ENCODE measurements around the gene NOL3.
A peak's percentile ranks its signal among the peaks of the same experiment; 100 is the strongest.

Gene NOL3

DNA sequence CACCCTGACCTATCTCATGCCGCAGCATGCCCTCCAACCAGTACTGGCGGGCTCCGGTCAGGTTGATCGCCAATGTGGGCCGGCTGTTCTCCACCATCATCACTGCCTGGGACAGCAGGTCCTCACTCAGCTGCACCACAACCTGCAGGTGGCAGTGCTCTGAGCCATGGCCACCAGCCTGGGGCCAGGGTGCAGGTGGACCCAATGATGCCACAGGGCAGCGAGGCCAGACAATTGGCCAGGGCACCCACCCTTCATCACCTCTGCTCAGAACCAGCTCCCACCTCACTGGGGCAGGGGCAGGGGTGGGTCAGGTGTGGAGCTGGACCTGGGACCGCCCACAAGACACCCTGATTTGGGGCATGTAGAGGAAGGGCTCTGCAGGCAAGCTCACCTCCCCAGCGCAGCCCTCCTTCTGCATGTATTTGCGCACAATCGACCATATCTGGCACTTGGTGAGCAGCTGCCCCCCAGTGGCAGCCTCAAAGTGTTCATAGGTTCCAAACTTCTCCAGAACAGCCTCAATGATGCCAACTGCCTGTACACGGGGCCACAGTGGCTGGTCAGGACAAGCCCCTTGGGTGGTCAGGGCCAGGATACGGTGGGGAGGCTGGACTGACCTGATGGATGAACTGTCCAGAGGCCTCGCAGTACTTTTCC lies 9.2 kb downstream of the NOL3 start:
- Histone ChIP-seq H3K4me1 (ENCODE audit: control insufficient read depth, low read depth, low read length) (peaks cover 3% of the 10 kb centered on the region), H3K36me3 (ENCODE audit: control insufficient read depth, insufficient read depth, low read length) (no peaks in the 10 kb centered on the region), H4K5ac (ENCODE audit: low read length) (no peak overlapping the region), H3K56ac (ENCODE audit: low read length) (no peak overlapping the region), H3K23ac (ENCODE audit: low read length) (no peak overlapping the region), H3K79me2 (ENCODE audit: control insufficient read depth, insufficient read depth, low read length) (no peaks in the 10 kb centered on the region), H2AK5ac (ENCODE audit: low read length) (no peak overlapping the region), H2BK120ac (ENCODE audit: low read depth, low read length) (no peak overlapping the region), H3K27ac (ENCODE audit: low read depth, low read length) (no peak overlapping the region), H3K9ac (ENCODE audit: low read length) (no peak overlapping the region), H3K4ac (ENCODE audit: low read depth, low read length) (no peak overlapping the region), H2BK5ac (ENCODE audit: low read length) (no peak overlapping the region), H3K27me3 (ENCODE audit: insufficient read depth, low read length, poor library complexity) (peaks cover 6% of the 10 kb centered on the region), H2BK15ac (replicated peaks; ENCODE audit: low read depth) (no peak overlapping the region), H4K8ac (ENCODE audit: low read depth, low read length) (no peak overlapping the region), H3K18ac (ENCODE audit: low read length) (no peak overlapping the region), H3K4me2 (ENCODE audit: low read length) (no peak overlapping the region), H3K79me1 (ENCODE audit: low read length) (peaks cover 4% of the 10 kb centered on the region), H3K4me3 (ENCODE audit: low read length) (no peak overlapping the region)
- DNase-seq = peak; percentile 29
- WGBS (ENCODE audit: extremely low coverage, insufficient coverage, low lambda C conversion rate) = no CpG with 5 or more reads among the region's 13 CpGs

DNA sequence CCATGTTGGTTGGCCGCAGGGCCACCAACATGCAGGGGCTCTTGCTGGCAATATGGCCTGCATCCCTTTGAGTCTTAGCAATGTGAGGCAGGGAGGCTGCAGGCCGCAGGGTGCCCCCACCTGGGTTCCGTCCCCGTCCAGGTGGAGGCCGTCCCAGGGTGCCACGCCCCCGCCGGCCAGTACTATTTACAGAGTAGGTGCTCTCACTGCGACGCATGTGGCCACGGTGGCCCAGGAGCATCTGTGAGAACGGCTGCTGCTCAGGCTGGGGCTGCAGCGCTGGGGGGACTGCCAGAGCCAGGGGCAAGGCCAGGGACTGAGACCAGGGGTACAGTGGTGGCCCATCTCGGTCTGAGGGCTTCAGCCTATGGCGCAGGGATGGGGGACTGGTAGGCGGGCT lies 9.8 kb downstream of the NOL3 start:
- H2AK5ac ChIP-seq (ENCODE audit: low read length) = no peak overlapping the region
- no CpG with 5 or more reads among the region's 16 CpGs for WGBS (ENCODE audit: extremely low coverage, insufficient coverage, low lambda C conversion rate)
- no peak overlapping the region for H2BK120ac ChIP-seq (ENCODE audit: low read depth, low read length)
- H3K4me2 ChIP-seq (ENCODE audit: low read length) = no peak overlapping the region
- no peak overlapping the region for H2BK15ac ChIP-seq (replicated peaks; ENCODE audit: low read depth)
- peaks cover 4% of the 10 kb centered on the region for H3K79me1 ChIP-seq (ENCODE audit: low read length)
- no peak overlapping the region for H3K23ac ChIP-seq (ENCODE audit: low read length)
- no peaks in the 10 kb centered on the region for H3K79me2 ChIP-seq (ENCODE audit: control insufficient read depth, insufficient read depth, low read length)
- no peak overlapping the region for H3K4ac ChIP-seq (ENCODE audit: low read depth, low read length)
- no peak overlapping the region for H4K5ac ChIP-seq (ENCODE audit: low read length)
- H3K56ac ChIP-seq (ENCODE audit: low read length) = no peak overlapping the region
- H4K8ac ChIP-seq (ENCODE audit: low read depth, low read length) = no peak overlapping the region
- H2BK5ac ChIP-seq (ENCODE audit: low read length) = no peak overlapping the region
- no peaks in the 10 kb centered on the region for H3K36me3 ChIP-seq (ENCODE audit: control insufficient read depth, insufficient read depth, low read length)
- H3K27ac ChIP-seq (ENCODE audit: low read depth, low read length) = no peak overlapping the region
- H3K27me3 ChIP-seq (ENCODE audit: insufficient read depth, low read length, poor library complexity) = peaks cover under 1% of the 10 kb centered on the region
- peaks cover 3% of the 10 kb centered on the region for H3K4me1 ChIP-seq (ENCODE audit: control insufficient read depth, low read depth, low read length)
- no peak overlapping the region for H3K18ac ChIP-seq (ENCODE audit: low read length)
- no peak overlapping the region for H3K9ac ChIP-seq (ENCODE audit: low read length)
- no peak for DNase-seq
- H3K4me3 ChIP-seq (ENCODE audit: low read length) = no peak overlapping the region

DNA sequence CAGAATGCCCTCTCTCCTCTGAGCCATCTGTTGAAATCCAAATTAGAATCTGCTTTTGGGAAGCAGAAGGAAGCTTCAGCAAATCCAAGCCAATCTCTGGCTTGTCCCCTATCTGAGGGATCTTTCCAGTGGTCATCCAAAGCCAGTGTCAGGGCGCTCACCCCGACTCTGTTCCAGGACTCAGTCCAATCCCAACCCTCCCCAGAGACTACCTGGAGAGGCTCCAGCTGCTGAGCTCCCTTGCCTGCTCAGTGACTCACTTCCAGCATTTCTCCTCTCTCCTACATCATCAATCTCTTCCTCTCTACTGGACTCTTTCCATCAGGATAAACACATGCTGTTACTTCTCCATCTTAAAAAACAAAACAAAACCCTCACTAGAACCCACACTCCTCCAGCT lies 11.0 kb downstream of the NOL3 start:
- H2BK5ac ChIP-seq (ENCODE audit: low read length) = no peak overlapping the region
- no CpG with 5 or more reads among the region's 2 CpGs for WGBS (ENCODE audit: extremely low coverage, insufficient coverage, low lambda C conversion rate)
- H3K79me1 ChIP-seq (ENCODE audit: low read length) = peaks cover 4% of the 10 kb centered on the region
- H3K4ac ChIP-seq (ENCODE audit: low read depth, low read length) = no peak overlapping the region
- no peaks in the 10 kb centered on the region for H3K36me3 ChIP-seq (ENCODE audit: control insufficient read depth, insufficient read depth, low read length)
- no peak overlapping the region for H3K23ac ChIP-seq (ENCODE audit: low read length)
- no peak overlapping the region for H3K9ac ChIP-seq (ENCODE audit: low read length)
- no peak for DNase-seq
- H3K4me2 ChIP-seq (ENCODE audit: low read length) = no peak overlapping the region
- H3K4me1 ChIP-seq (ENCODE audit: control insufficient read depth, low read depth, low read length) = peaks cover 3% of the 10 kb centered on the region
- no peaks in the 10 kb centered on the region for H3K79me2 ChIP-seq (ENCODE audit: control insufficient read depth, insufficient read depth, low read length)
- no peak overlapping the region for H3K4me3 ChIP-seq (ENCODE audit: low read length)
- H2AK5ac ChIP-seq (ENCODE audit: low read length) = no peak overlapping the region
- no peak overlapping the region for H4K5ac ChIP-seq (ENCODE audit: low read length)
- H3K27me3 ChIP-seq (ENCODE audit: insufficient read depth, low read length, poor library complexity) = no peaks in the 10 kb centered on the region
- H3K18ac ChIP-seq (ENCODE audit: low read length) = no peak overlapping the region
- H2BK120ac ChIP-seq (ENCODE audit: low read depth, low read length) = no peak overlapping the region
- no peak overlapping the region for H2BK15ac ChIP-seq (replicated peaks; ENCODE audit: low read depth)
- H4K8ac ChIP-seq (ENCODE audit: low read depth, low read length) = no peak overlapping the region
- H3K27ac ChIP-seq (ENCODE audit: low read depth, low read length) = no peak overlapping the region
- no peak overlapping the region for H3K56ac ChIP-seq (ENCODE audit: low read length)

DNA sequence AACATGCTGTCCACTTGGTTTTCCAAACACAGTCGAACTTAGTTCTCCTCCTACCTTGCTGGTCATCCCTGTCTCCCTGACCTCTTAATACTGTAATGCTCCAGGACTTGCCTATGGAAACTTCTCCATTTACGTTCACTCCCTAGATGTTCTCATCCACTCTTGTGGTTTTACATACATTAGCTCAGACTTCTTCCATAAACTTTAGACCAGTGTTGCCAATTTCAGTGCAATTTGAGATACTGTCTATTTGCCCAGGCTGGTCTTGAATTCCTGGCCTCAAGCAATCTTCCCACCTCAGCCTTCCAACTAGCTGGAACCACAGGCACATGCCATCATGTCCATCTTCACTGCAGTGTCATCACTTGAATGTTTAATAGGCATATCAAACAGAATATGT lies 11.9 kb downstream of the NOL3 start:
- no CpG with 5 or more reads among the region's 2 CpGs for WGBS (ENCODE audit: extremely low coverage, insufficient coverage, low lambda C conversion rate)

DNA sequence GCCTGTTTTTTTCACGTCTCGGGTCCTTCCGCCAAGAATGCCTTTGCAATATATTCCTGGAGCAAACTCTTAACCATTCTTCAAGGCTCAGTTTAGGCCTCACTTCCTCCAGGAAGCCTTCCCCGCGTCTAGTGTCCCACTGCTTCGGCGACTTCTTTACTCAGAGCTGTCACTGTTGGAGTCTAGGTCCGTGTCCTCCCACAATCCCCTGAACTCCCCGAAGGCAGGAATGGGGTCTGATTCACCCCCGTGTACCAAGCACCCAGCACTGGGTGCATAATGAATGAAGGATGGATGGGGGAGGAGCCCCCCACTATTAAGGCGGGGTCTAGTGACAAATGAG lies 12.9 kb downstream of the NOL3 start:
- WGBS (ENCODE audit: extremely low coverage, insufficient coverage, low lambda C conversion rate) = no CpG with 5 or more reads among the region's 11 CpGs
- peak overlapping the region; percentile 85 for H3K4me2 ChIP-seq (ENCODE audit: low read length)
- DNase-seq = no peak
- peak overlapping the region; percentile 62 for H3K4me3 ChIP-seq (ENCODE audit: low read length)
- H2BK15ac ChIP-seq (replicated peaks; ENCODE audit: low read depth) = no peak overlapping the region
- no peak overlapping the region for H3K27ac ChIP-seq (ENCODE audit: low read depth, low read length)
- H4K8ac ChIP-seq (ENCODE audit: low read depth, low read length) = no peak overlapping the region
- H3K27me3 ChIP-seq (ENCODE audit: insufficient read depth, low read length, poor library complexity) = no peaks in the 10 kb centered on the region
- H4K5ac ChIP-seq (ENCODE audit: low read length) = no peak overlapping the region
- peak overlapping the region; percentile 77 for H3K9ac ChIP-seq (ENCODE audit: low read length)
- H3K79me1 ChIP-seq (ENCODE audit: low read length) = peaks cover 4% of the 10 kb centered on the region
- no peak overlapping the region for H2BK120ac ChIP-seq (ENCODE audit: low read depth, low read length)
- H3K4me1 ChIP-seq (ENCODE audit: control insufficient read depth, low read depth, low read length) = peaks cover 3% of the 10 kb centered on the region
- H3K4ac ChIP-seq (ENCODE audit: low read depth, low read length) = no peak overlapping the region
- H3K56ac ChIP-seq (ENCODE audit: low read length) = peak overlapping the region; percentile 85
- no peak overlapping the region for H3K18ac ChIP-seq (ENCODE audit: low read length)
- H3K79me2 ChIP-seq (ENCODE audit: control insufficient read depth, insufficient read depth, low read length) = no peaks in the 10 kb centered on the region
- H2AK5ac ChIP-seq (ENCODE audit: low read length) = no peak overlapping the region
- no peak overlapping the region for H3K23ac ChIP-seq (ENCODE audit: low read length)
- H3K36me3 ChIP-seq (ENCODE audit: control insufficient read depth, insufficient read depth, low read length) = no peaks in the 10 kb centered on the region
- no peak overlapping the region for H2BK5ac ChIP-seq (ENCODE audit: low read length)

More for the DNA sequence above, 11.9 kb downstream of the NOL3 start:
- Histone ChIP-seq H3K79me1 (ENCODE audit: low read length) (peaks cover 4% of the 10 kb centered on the region), H3K4me2 (ENCODE audit: low read length) (no peak overlapping the region), H3K56ac (ENCODE audit: low read length) (peak overlapping the region; percentile 25), H3K36me3 (ENCODE audit: control insufficient read depth, insufficient read depth, low read length) (no peaks in the 10 kb centered on the region), H2BK5ac (ENCODE audit: low read length) (no peak overlapping the region), H3K79me2 (ENCODE audit: control insufficient read depth, insufficient read depth, low read length) (no peaks in the 10 kb centered on the region), H4K5ac (ENCODE audit: low read length) (no peak overlapping the region), H3K27me3 (ENCODE audit: insufficient read depth, low read length, poor library complexity) (no peaks in the 10 kb centered on the region), H2BK15ac (replicated peaks; ENCODE audit: low read depth) (no peak overlapping the region), H2AK5ac (ENCODE audit: low read length) (no peak overlapping the region), H3K4me3 (ENCODE audit: low read length) (no peak overlapping the region), H3K9ac (ENCODE audit: low read length) (peak overlapping the region; percentile 27), H3K18ac (ENCODE audit: low read length) (no peak overlapping the region), H3K4ac (ENCODE audit: low read depth, low read length) (no peak overlapping the region), H4K8ac (ENCODE audit: low read depth, low read length) (no peak overlapping the region), H3K27ac (ENCODE audit: low read depth, low read length) (no peak overlapping the region), H3K23ac (ENCODE audit: low read length) (no peak overlapping the region), H2BK120ac (ENCODE audit: low read depth, low read length) (no peak overlapping the region), H3K4me1 (ENCODE audit: control insufficient read depth, low read depth, low read length) (peaks cover 3% of the 10 kb centered on the region)
- DNase-seq = no peak
